Thyroid gland (tissue), 4 donors: ENCODE results near the gene KRT86.

Source experiments
- CTCF ChIP-seq, 6 experiments: fragments of 200-600 bp in 3 of 6; fragments of 450-650 bp in 3 of 6; sonication (generic) in 3 of 6; IDR thresholded peaks; one replicate each; pipeline ENCODE4 v1.5.1; 2016 to 2019; ENCODE audit warnings: antibody characterized with exemption in 6 of 6, mild to moderate bottlenecking in 2 of 6, inconsistent platforms in 1 of 6, moderate library complexity in 1 of 6
- POLR2A ChIP-seq, 2 donors: fragments of 450-650 bp; IDR thresholded peaks; one replicate each; pipeline ENCODE4 v1.6.1; 2017; ENCODE audit warnings: antibody characterized with exemption in 2 of 2, mild to moderate bottlenecking in 2 of 2, moderate library complexity in 1 of 2

GRCh38 chr12:52244615-52244994 lies 29.8 kb upstream of the KRT86 start:
- TF ChIP-seq CTCF (IDR thresholded peaks at IDR 0.05): peak in 1 of 6 experiments; percentile 2
- no peak for TF ChIP-seq POLR2A (IDR thresholded peaks at IDR 0.05)
